GM21619 (cell line): ENCODE data around the gene ZNF697.
"Not testable (repeated sequence)": the region's sequence is repeated elsewhere in the genome, so short reads cannot be mapped to it uniquely, and the experiment has no call there.

Source experiments
- ATAC-seq: cut with Tn5 transposase; IDR thresholded peaks from one replicate; pipeline ENCODE4 v1.9.1; 2021; ENCODE audit not compliant: unreplicated experiment

Gene ZNF697

DNA sequence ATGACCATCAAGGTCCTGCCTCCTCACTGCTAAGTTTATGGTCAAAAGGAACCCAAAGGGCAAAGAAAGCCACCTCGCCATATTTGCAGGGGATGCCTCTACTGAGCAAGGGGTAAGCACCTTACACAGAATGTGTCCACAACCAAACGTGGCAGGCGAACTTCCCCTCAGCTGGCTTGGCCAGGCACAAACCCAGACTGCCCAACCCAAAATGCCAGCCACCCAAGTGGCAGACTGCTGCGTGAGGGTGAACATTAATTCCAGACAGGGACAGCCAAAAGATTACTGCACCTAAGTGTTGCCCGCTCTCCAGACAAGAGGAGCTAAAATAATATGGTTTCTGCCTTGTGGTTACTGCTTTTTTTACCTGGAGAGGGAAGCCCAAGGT, 16.0 kb downstream of the ZNF697 start:
- no peak for ATAC-seq

DNA sequence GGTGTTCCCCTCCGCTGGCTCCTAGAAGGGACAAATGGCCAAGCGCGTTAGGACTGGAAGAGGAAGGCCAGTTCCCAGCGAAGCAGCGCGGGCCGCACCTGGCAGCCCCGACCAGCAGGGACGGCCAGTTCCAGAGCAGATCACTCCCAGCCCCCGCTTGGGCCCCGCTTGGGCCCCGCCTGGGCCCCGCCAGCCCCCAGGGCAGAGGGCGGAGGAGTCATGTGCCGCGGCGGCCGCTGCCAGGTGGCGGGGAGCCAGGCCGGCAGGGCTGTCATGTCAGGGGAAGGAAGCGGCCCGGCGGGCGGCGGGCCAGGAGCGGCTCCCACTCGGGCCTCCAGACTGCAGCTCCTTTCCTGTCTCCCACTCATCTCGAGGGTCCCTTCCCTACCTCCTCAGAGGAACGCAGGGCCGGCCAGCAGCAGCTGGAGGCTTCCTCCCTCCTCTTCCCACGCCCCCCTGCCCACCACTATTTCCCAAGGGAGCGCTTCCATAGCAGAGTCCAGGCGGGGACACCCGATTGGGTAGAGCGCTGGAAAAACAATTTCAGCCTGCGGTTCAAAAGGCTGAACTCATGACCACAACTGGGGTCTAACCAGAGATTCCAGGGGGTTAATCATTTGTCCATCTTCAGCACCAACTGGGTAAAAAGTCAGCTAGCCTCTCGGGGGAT, 16.5 kb downstream of the ZNF697 start:
- peak; percentile 46 for ATAC-seq

DNA sequence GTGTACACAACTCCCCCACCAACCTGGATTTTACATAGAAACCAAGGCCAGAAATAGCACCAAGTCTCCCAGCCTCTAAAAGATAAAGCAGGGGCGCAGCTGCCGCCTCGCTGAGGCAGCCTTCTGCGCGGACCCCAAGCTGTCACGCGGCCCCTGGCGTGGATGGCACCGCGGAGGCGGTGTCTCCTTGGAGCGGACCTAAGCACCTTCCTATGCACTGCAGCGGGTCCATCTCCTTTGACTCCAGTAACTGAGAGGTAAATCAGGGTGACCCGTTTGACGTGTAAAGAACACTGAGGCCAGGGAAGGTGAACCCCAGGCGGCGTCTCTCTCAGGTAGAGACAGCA, 17.0 kb downstream of the ZNF697 start:
- ATAC-seq, result no peak

DNA sequence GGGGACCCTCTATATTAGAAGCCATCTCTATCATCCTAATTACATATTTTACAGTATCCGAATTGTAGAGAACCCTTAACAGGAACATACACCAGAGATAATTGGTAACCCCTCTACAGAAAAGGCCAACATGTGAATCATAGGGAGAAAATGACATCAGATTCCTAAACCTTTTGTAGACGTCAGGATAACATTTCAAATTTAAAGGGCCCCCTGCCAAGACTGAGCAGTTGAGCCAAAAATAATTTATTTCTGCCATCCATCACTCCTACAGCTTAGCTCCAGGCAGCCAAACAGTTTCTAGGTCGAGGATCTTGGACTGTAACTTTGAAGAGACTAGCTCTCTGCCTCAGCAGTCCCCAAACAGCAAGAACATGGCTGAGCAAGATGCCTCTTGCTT, 21.2 kb downstream of the ZNF697 start:
- no peak for ATAC-seq

DNA sequence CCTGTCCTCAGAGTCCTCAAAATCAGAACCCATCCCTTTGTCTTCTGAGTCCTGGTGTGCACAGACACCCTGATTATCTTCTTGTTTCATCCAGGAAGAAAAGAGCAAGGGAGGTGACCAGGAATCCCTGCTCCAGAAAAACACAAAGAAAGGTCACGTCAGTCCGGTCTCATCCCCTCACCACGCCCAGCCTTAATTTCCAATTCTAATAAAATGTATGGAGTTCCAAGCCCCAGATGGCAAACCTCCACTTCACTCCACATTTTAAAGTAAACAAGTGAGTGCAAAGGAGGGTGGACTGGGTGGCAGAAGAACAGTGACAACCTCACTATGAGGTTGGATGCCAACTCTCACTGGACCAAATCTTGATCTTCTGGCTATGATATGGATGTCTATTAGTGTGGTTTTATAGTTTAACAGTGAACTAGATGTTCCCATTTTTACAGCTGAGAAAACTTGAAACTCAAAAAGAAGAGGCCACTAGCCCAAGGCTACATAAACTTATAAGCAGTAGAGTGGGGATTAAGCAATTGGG, 22.0 kb downstream of the ZNF697 start:
- no peak for ATAC-seq

DNA sequence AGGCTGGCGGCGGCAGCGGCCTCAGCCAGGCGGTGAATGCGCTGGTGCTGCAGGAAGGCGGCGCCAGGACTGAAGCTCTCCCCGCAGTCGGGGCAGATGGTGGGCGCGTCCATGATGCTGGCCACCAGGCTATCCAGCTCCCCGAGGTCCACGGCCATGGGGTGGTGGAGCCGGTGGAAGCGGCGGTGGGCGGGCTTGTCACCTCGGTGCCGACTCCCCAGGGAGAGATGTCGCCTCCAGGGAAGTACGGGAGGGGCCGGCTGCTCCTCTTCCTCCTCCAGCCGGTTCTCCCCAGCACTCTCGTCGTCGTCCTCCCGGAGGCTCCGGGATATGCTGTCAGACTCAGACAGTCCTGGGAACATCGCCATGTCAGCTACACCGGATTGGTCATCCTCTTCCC, 24.4 kb downstream of the ZNF697 start:
- ATAC-seq, result no peak

DNA sequence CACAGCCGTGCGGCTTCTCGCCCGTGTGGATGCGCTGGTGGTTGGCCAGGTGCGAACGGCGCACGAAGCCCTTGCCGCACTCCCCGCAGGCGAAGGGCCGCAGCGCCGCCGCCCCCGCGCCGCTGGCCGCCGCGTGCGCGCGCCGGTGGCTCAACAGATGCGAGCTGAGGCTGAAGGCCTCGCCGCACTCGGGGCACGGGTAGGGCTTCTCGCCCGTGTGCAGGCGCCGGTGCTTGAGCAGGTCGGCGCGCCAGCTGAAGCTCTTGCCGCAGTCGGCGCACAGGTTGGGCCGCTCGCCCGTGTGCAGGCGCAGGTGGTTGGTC, 24.9 kb downstream of the ZNF697 start:
- no peak for ATAC-seq

DNA sequence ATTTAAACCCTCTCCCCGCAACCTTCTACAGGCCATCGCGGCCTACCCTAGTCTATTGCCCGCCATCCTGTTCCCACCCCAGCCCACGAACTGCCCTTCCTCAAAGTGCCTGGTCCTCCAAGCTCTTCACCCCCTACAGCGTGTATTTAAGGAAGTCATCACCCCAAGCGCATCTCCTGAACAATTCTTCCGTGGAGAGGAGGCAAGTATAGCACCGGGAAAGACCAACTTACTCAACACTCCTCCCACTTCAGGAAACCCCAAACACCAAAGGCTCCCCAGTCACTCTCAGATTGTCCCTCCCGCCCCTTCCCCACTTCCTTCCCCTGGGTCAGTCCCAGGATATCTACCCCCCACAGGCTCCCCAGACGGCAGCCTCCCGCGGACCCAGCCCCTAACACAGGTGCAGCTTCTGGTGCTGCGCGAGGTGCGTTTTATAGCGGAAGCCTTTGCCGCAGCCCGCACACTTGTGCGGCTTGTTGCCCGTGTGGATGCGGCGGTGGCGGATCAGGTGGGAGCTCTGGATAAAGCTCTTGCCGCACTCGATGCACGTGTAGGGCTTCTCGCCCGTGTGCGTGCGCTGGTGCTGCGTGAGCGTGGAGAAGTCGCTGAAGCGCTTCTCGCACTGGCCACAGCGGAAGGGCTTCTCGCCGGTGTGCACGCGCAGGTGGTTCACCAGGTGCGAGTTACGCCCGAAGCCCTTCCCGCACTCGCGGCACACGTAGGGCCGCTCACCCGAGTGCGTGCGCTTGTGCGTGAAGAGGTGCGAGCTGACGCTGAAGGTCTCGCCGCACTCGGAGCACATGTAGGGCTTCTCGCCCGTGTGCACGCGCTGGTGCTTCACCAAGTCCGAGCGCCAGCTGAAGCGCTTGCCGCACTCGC, 25.5 kb downstream of the ZNF697 start:
- no peak for ATAC-seq

DNA sequence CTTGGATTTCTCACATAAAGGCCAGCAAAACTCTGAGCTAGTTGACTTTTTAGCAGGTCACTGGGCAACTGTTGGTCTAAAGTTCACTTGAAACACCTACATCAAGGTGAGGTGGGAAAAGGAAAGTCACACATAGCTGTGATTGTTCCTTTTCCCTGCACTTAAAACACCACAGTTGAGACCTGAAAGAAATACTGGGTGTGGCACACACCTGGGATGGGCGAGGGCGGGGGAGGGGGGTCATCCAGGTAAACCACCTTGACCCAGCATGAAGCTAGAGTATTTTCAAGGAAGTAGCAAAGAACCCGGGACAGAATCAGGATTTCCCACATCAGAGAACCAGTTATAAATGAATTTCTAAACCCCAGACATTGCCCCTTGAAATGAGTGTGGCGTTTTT, 26.4 kb downstream of the ZNF697 start:
- no peak for ATAC-seq

DNA sequence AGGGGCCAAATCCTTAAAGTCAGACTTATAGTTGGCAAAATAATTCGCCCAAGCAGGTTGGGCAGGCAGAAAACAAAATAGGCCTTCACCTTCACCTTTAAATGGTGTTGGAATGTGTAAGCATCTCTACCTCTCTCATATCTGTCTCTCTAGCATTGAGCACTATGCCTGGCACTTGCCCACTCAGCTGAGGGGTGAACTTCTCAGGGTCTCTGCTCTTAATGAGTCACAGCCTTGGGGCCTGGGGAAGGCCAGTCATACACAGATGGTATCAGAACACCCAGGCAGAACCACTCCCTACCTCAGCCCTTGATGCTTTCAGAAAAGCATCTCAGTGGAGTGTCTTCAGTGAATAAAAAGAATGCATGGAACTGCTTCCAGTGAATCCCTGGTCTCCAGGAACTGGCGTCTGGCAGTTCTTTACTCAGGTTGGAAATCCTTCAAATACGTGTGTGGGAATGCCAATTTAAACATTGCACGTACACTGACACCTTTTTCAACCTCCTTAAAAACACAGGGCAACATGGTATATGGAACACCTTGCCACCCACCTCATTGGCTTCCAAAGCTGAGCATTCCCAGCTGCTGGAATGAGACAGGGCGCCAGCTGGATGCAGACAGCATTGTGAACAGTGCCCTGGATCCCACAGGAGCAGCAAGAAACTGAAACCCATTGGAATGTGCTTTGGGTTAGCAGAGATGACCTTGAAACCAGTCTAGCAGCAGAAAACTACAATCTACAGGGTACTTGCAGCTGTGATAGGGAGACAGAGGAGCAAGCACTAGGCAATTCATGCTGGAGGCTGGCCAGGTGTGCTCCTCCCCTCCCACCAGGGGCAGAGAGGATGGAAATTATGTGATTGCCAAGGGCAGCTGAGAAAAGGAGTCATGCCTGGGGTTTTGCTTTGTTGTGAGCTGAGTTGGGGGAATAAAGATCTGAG, 30.0 kb downstream of the ZNF697 start:
- no peak for ATAC-seq

DNA sequence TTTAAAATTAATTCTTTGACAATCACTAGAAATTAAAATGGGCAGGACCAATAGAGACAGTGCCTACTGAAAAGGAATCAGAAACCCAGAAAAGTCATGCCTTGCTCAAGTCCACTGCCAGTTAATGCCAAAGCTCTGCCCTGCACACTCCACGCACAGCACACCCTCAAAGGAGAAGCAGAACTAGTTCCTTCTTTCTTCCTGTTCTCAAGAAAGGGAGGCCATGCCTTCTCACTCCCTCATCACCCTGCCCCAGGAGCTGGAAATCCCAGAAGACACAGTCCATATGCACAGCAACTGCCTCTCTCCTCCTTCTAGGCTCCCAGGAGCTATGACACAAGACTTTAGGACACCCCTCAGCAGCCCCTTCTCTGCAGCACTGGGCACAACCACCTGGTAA, 31.3 kb downstream of the ZNF697 start:
- ATAC-seq, result not testable (repeated sequence)

DNA sequence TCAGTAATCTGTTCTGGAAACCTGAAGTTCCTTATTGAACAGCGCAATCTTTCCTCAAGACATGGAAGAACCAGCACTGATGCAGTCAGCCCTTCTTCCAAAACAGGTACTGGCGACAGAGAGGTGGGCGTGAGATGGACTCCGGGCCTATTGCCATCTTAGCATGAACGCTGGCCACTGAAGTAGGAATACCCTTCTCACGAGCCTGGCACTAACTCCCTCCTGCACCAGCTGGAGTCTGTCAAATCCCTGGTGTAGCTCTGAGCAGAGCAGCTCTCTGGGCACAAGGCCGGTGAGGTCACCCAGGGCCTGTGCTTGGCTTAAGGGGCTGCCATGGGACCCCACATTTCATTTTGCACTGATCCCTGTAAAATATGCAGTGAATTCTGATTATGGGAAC, 33.0 kb downstream of the ZNF697 start:
- not testable (repeated sequence) for ATAC-seq

DNA sequence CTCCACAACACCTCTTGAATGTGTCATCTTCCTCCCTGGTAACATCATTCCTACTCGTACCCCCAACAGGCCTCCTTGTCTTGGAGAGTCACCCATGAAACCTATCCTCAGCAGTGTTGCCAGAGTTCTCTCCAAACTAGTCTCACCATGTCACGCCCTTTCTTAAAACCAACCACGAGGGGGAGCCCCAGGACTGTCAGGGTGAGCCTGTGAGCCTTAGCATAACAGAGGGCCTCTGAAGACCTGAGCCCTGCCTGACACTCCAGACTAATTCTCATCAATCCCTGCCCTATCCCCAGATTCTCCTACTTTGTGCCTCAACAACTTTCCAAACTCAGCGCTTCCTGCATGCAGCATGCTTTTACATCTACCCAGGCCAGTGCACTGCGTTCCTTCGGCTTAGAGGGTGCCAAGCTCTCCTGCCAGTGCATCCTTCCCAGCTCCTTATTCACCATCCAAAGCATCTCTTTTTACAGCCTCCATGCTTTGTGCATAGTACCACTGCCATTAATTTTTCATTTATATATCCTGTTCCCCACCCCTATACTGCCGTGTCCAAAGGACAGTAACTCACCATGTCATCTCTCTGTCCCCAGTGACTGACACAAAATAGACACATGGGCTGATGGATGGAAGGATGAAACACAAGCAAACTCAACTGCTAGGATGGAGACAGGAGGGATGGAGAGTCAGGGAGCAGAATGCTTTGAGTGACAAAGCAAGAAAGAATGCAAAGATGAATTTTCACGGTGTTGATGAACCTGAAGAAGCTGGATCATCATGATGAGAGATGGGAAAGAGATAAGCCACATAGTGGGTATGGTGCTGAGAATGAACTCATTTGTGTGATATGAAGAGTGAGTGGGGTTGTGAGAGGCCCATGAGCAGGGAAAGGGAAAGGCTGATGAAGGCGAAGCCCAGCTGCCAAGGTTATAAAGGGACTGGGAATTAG, 34.0 kb downstream of the ZNF697 start:
- ATAC-seq, result peak; percentile 72

DNA sequence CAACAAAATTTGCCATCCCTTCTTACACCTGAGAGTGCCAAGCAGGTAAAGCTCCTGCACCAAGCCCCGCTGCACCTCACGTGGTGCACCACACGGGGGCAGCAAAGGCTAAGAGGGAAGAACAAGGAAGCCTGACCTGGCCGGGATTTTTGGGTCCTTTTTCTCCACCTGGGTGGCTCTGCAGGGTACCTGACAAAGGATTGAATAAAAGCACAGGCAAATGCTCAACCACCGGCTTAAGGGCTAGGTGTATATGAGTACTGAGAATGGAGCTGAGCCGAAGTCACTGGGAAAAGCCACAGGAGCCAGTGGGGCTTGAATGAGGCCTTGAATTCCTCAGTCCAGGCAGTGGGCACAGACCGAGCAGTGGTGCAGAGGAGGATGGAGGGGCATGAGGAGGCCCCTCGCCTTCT, 36.4 kb downstream of the ZNF697 start:
- ATAC-seq, result no peak

DNA sequence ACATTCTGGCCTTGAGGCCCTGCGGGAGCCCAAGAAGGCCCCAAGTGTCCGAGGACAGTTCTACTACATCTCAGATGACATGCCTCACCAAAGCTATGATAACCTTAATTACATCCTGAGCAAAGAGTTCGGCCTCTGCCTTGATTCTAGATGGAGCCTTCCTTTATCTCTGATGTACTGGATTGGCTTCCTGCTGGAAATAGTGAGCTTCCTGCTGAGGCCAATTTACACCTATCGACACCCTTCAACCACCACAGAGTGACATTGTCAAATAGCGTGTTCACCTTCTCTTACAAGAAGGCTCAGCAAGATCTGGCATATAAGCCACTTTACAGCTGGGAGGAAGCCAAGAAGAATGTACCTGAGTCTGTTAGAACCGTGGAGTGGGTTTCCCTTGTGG, 39.2 kb downstream of the ZNF697 start:
- ATAC-seq, result not testable (repeated sequence)

DNA sequence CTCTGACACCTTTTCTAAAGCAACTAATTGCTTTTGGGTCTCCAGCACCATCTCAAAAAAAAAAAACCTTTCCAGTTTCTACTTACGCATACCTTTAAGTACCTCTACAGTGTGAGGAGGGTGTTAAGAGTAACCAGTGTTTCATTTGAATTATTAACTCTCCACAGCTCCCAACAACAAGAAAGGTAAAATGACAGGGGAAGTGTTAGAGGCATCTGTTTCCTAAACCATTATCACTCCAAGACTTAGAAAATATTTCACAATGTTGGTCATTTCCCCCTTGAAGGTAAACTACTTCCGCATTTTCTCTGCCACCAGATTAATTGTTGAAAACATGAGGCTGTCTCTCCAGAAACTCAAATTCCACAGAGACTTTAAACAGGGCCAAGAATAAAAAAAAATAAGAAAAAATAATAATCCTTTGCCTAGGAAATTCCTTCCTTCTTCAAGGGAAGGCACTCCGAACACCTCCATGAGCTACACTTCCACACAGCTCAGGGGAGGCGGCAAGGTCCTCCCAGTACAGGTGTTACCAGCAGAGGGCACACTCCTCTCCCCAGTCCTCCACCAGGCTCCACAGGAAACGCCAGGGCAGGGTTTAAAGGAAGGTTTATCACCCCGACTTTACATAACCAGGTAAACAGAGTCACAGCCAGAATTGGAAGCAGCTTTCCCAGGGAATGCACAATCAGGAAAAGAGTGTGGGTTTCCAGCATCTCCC, 40.8 kb downstream of the ZNF697 start:
- ATAC-seq, result not testable (repeated sequence)

DNA sequence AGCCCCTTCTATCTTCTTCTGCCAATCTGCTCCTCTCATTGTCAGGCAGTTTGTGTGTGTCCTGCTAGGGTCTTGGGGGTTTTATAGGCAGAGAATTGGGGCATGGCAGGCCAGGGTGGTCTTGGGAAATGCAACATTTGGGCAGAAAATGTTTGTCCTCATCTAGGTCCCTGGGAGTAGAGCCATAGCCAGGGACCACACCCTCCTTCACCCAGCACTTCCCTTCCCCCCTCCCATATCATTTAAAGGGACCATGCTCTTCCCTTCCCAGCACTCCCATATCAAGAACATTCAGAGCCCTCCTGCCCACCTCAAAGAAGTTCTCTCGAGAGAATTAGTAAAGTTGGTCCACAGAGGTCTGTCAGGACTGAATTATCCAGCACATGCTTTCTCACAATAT, 41.7 kb downstream of the ZNF697 start:
- ATAC-seq, result no peak

DNA sequence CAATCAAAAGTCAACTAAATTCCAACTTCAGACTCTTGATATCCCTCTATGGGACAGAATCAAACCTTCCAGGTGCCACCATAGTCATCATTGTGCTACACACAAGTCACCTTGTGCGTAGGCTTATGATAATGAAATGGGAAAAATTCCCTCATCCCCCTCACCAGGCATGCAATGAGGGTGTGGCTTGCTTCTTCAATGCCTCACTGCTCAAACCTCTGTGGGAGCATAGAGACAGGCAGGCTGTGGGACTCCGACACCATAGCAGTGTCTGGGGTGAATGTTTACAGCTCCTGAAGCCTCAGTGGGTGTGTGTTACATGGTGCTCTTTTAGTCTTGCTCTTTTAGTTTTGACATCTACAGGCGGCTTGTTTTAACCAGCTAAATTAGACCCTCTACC, 42.4 kb downstream of the ZNF697 start:
- no peak for ATAC-seq

DNA sequence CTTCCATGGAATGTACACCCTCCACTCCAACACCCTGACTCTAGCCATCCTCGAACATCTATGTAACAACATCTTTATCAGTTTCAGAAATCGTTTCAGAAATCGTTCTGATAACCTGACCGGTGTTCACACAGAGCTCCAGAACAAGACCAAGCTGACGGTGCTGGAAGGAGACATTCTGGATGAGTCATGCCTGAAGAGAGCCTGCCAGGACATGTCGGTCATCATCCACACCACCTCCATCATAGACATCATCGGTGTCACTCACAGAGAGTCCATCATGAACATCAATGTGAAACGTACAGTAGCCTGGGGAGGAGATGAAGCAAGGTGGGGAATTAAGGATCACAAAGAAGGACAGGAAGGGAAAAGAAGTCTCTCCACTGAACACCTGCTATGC, 43.0 kb downstream of the ZNF697 start:
- not testable (repeated sequence) for ATAC-seq

DNA sequence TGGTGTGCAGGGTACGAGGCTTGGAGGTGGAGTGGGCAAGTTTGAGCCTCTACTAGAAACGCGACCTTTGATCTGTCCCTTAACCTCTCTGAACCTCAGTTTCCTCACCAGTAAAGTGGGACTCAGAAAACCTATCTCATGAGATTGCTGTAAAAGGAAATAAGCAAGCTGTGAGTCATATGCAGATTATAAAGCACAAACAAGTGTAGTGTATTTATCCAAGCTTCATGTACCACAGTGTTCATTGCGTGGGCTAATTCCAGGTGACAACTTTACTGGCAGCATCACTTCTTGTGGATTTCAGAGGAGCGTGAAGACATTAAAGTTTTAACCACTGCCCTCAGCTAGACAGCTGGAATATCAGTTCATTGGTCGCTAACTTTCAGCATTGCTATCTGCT, 44.4 kb downstream of the ZNF697 start:
- ATAC-seq, result no peak
